GM23248 (cell line): ENCODE measurements around the gene C12orf76.

Source experiments
- EZH2 ChIP-seq: fragments of 200-600 bp; sonication (generic); IDR thresholded peaks from 2 replicates; pipeline ENCODE4 v1.6.1; 2018; ENCODE audit warnings: antibody characterized with exemption, mild to moderate bottlenecking; ENCODE audit not compliant: insufficient read depth, poor library complexity, severe bottlenecking
- EZH2phosphoT487 ChIP-seq: fragments of 200-600 bp; sonication (generic); IDR thresholded peaks from 2 replicates; pipeline ENCODE4 v1.6.1; 2018; ENCODE audit warnings: antibody characterized with exemption, moderate library complexity, mild to moderate bottlenecking, low read depth; ENCODE audit not compliant: insufficient read depth

- TF ChIP-seq EZH2phosphoT487 (no peak), EZH2 (no peak)
These were observed 14.4 kb downstream of the C12orf76 start for GRCh38 chr12:110033888-110034287.
